Heart left ventricle (tissue), 16 donors: ENCODE data around the gene PLCB4. TPM values are rescaled to one million over a fixed set of nuclear protein-coding genes. Genes with fewer than 3 reads are reported as not detected.

Experiments
- ATAC-seq, 4 donors: fragments of 200-7000 bp; cut with Tn5 transposase; one replicate each; pipeline ENCODE4 v1.9.1; 2020 to 2022; ENCODE audit warnings: moderate library complexity in 4 of 4, mild to moderate bottlenecking in 3 of 4, moderate number of reproducible peaks in 1 of 4
- DNase-seq, 5 donors: peaks; one replicate each; pipeline ENCODE4 v3.0.0-alpha.2; 2020
- H3K27ac ChIP-seq, 12 donors: fragments of 200-600 bp; sonication (generic) in 4 of 12; one replicate each; pipeline versions ENCODE4 v1.5.0 to v1.8.0; 2016 to 2022; ENCODE audit warnings: mild to moderate bottlenecking in 2 of 12
- H3K27me3 ChIP-seq, 9 donors: fragments of 200-600 bp; sonication (generic) in 2 of 9; one replicate each; pipeline versions ENCODE4 v1.5.1 to v1.8.0; 2016 to 2022; ENCODE audit warnings: mild to moderate bottlenecking in 3 of 9
- H3K36me3 ChIP-seq, 9 donors: fragments of 200-600 bp; sonication (generic) in 2 of 9; one replicate each; pipeline versions ENCODE4 v1.5.0 to v1.8.0; 2018 to 2022; ENCODE audit warnings: mild to moderate bottlenecking in 2 of 9
- H3K4me1 ChIP-seq, 12 donors: fragments of 200-600 bp; sonication (generic) in 4 of 12; one replicate each; pipeline versions ENCODE4 v1.5.0 to v1.8.0; 2016 to 2022; ENCODE audit warnings: mild to moderate bottlenecking in 3 of 12
- H3K4me3 ChIP-seq, 12 donors: fragments of 200-600 bp; sonication (generic) in 4 of 12; one replicate each; pipeline versions ENCODE4 v1.5.0 to v1.8.0; 2017 to 2022; ENCODE audit warnings: mild to moderate bottlenecking in 9 of 12, moderate library complexity in 4 of 12
- H3K9me3 ChIP-seq, 12 donors: fragments of 200-600 bp; sonication (generic) in 4 of 12; one replicate each; pipeline versions ENCODE4 v1.5.0 to v1.8.0; 2016 to 2022; ENCODE audit warnings: mild to moderate bottlenecking in 1 of 12
- POLR2A ChIP-seq, 2 donors: fragments of 450-650 bp; IDR thresholded peaks; one replicate each; pipeline ENCODE4 v1.6.1; 2017; ENCODE audit warnings: antibody characterized with exemption in 2 of 2, mild to moderate bottlenecking in 2 of 2, moderate library complexity in 2 of 2
- WGBS, 4 donors: extraction: QIAGEN DNeasy Blood & Tissue Kit in 2 of 4; methylation state at CpG; one replicate each; pipeline versions ENCODE4 v1.1.5 to v1.1.7; 2013 to 2018; 5-methylcytosine and 5-hydroxymethylcytosine counted together
- intact Hi-C, 10 donors: fragments of 100-400 bp; cut with DNase I; formaldehyde crosslinking; loops; one replicate each; pipeline versions ENCODE4 v1.11.1 to v1.14.2; 2022
- polyA plus RNA-seq, 2 donors: library from polyadenylated mRNA; stranded (reverse); fragments of 200-250 nt; gene quantifications; one replicate each; pipeline ENCODE4 v1.2.3, GENCODE V29; 2013
- total RNA-seq, 9 donors: library from RNA; depleted of rRNA in 2 of 9; stranded (reverse); fragments of >200 nt in 2 of 9; fragmentation: NEBNext Ultra II Directional in 3 of 9; extraction: Animal tissue kit (Norgen Biotek cat#: 25700) in 3 of 9; gene quantifications; one replicate each; pipeline versions ENCODE4 v1.1.0 to v1.2.4, GENCODE V29; 2016 to 2023
- TF ChIP-seq, protein P1 (sequence below), 12 donors: fragments of 200-600 bp; sonication (generic) in 4 of 12; IDR thresholded peaks; one replicate each; pipeline versions ENCODE4 v1.5.0 to v1.8.0; 2018 to 2022; ENCODE audit warnings: antibody characterized with exemption in 12 of 12, mild to moderate bottlenecking in 5 of 12
- donor health status: ischemic (EF 13 %, LVEDD 7.1; RV severe dilation, severe dysfunction).
- donor health status: healthy with polysubstance abuse.
- donor health status: DM: no; HTN: yes; CAD: no.
- donor health status: DM: no; HTN: no; CAD: no.
- donor health status: ischemic (EF 25% LVEDD 6.9; RV normal size, moderate dysfunction).
- donor health status: ischemic (EF 25% LVEDD 5.7; RV mildly dilated, moderate dysfunction).
- donor health status: healthy.
- donor health status: DM: yes; HTN: yes; CAD: no.
- donor health status: ischemic (EF 35%, LVEDD 5.7; RV mildly dilated, moderate dysfunction).
- donor health status: nonischemic (EF 11% LVEDD 7.7; RV severe dilation, severe dysfunction).
- donor health status: DM: yes; HTN: yes; CAD: no.
- donor health status: PGD.
- donor health status: ischemic (EF 29% LVEDD 5.4; RV normal size, mild dysfunction).
- donor health status: nonischemic (EF 23%, LVEDD 6.1; RV moderate dilation, normal function).

The PLCB4 gene
- total and polyA plus RNA-seq, 11 donors, result 8.4 to 31.8 (median 18.5) TPM

DNA sequence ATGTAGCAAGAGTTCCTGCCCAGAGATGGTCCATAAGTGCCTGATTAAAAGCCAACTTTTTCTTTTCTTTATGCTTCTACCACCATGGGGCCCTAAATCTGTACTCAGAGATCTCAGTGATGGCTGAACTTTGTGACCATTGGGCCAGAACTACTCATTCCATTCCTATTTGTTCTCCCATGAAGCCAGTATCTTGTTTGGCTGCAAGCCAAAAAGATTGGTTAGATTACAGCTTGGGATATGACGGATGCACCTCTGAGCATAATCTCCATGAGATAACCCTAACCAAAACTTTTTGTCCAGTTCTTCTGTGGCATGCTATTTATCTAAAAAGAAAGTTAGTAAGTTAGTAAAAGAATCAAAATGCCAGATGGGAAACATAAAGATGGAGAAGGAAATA is 72.2 kb downstream of the PLCB4 start:
- intact Hi-C loops, result loop anchor here in 1 of 10 donors (10.0 kb wide), 1 partner anchor 66 kb away; no protein-coding TSS in a partner anchor
- Histone ChIP-seq H3K27ac (no peak overlapping the region), H3K4me3 (no peak overlapping the region), H3K9me3 (peaks cover 0 to 14% (median 8%) of the 10 kb centered on the region in 12 donors), H3K27me3 (no peaks in the 10 kb centered on the region), H3K4me1 (peaks cover 0 to 53% (median 25%) of the 10 kb centered on the region in 12 donors), H3K36me3 (peaks cover 0 to 7% (median 0%) of the 10 kb centered on the region in 9 donors)
- WGBS, 4 donors, result 65 to 80% (median 76%) methylated on average over 1 of the region's 1 CpG
- no peak for DNase-seq
- TF ChIP-seq POLR2A (IDR thresholded peaks at IDR 0.05), result no peak
- TF ChIP-seq, protein P1, sequence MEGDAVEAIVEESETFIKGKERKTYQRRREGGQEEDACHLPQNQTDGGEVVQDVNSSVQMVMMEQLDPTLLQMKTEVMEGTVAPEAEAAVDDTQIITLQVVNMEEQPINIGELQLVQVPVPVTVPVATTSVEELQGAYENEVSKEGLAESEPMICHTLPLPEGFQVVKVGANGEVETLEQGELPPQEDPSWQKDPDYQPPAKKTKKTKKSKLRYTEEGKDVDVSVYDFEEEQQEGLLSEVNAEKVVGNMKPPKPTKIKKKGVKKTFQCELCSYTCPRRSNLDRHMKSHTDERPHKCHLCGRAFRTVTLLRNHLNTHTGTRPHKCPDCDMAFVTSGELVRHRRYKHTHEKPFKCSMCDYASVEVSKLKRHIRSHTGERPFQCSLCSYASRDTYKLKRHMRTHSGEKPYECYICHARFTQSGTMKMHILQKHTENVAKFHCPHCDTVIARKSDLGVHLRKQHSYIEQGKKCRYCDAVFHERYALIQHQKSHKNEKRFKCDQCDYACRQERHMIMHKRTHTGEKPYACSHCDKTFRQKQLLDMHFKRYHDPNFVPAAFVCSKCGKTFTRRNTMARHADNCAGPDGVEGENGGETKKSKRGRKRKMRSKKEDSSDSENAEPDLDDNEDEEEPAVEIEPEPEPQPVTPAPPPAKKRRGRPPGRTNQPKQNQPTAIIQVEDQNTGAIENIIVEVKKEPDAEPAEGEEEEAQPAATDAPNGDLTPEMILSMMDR (IDR thresholded peaks at IDR 0.05), result no peak
- no peak for ATAC-seq

DNA sequence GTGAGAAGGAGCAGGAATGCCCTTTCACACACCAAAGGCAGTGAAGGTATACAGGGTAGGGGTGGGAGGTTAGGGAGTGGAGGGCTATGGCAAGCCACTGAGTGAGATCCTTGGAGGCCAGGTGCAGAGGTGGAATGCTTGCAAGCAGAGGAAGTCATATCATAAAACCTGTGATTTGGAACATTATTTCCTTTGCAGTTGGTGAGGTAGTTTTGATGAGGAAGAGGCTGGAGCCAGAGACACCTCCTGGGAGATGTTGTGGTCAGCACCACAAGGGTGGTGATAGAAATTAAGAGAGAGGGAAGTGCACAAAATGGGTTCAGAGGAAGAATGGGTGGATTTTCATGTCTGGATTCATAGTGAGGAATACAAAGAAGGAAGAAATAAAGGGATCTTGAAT is 73.0 kb downstream of the PLCB4 start:
- H3K36me3 ChIP-seq, result peaks cover 0 to 7% (median 0%) of the 10 kb centered on the region in 9 donors
- peaks cover 0 to 14% (median 8%) of the 10 kb centered on the region in 12 donors for H3K9me3 ChIP-seq
- peaks cover 0 to 45% (median 18%) of the 10 kb centered on the region in 12 donors for H3K4me1 ChIP-seq
- DNase-seq (no peak), ATAC-seq (no peak)
- no peak for TF ChIP-seq POLR2A (IDR thresholded peaks at IDR 0.05)
- intact Hi-C loops, result loop anchor here in 1 of 10 donors (10.0 kb wide), 1 partner anchor 67 kb away; no protein-coding TSS in a partner anchor
- no peaks in the 10 kb centered on the region for H3K27me3 ChIP-seq
- no peak overlapping the region for H3K4me3 ChIP-seq
- H3K27ac ChIP-seq, result no peak overlapping the region

DNA sequence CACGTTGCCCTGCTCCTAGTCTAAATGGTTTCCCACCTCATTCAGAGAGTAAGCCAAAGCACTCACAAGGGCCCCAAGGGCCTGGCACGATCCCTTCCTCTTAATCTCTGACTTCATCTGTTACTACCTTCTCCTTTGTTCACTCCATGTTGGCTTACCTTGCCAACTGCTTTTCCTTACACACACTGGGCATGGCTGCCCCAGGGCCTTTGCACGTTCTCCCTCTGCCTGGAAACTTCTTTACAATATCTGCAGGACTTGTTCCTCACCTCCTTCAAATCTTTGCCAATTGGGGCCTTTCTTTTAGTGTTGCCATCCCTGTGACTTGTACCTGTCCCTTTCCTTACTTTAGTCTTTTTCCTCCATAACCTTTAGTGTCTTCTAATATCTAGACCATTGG is 73.9 kb downstream of the PLCB4 start:
- intact Hi-C loops, result loop anchor here in 1 of 10 donors (10.0 kb wide), 1 partner anchor 68 kb away; no protein-coding TSS in a partner anchor
- Histone ChIP-seq H3K9me3 (peaks cover 0 to 14% (median 8%) of the 10 kb centered on the region in 12 donors), H3K27ac (no peak overlapping the region), H3K36me3 (peaks cover 0 to 7% (median 0%) of the 10 kb centered on the region in 9 donors), H3K4me3 (no peak overlapping the region), H3K27me3 (no peaks in the 10 kb centered on the region), H3K4me1 (peaks cover 0 to 49% (median 23%) of the 10 kb centered on the region in 12 donors)
- TF ChIP-seq POLR2A (IDR thresholded peaks at IDR 0.05), result no peak
- DNase-seq, result no peak
- 94 to 97% (median 95%) methylated on average over 3 of the region's 3 CpGs for WGBS, 4 donors
- ATAC-seq, result no peak

DNA sequence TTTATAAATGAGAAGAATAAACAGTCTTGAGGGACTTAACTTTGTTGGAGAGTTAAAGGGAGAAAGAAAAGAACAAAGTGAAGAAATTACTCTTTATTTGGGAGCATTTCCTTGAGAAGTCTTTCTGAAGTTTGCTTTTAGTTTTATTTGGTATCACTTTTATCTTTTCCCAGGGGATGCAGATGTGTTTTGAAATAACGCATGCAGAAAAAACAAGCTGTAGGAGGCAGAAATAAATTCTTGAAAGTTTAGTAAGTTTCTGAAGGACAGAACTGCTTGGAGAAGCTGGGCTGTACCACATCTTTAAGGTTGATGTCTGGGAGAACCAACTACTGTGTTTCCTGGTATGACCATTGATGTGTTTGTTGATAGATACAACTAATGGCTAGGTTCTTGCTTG is 75.0 kb downstream of the PLCB4 start:
- 40 to 63% (median 45%) methylated on average over 1 of the region's 1 CpG for WGBS, 4 donors
- Histone ChIP-seq H3K27ac (peak overlapping the region in 5 of 12 donors; percentile 13 to 44 (median 15)), H3K4me3 (no peak overlapping the region), H3K4me1 (peaks cover 0 to 60% (median 31%) of the 10 kb centered on the region in 12 donors), H3K27me3 (no peaks in the 10 kb centered on the region), H3K9me3 (peaks cover 0 to 8% (median 6%) of the 10 kb centered on the region in 12 donors), H3K36me3 (peaks cover 0 to 7% (median 0%) of the 10 kb centered on the region in 9 donors)
- ATAC-seq, result no peak
- no peak for DNase-seq
- TF ChIP-seq POLR2A (IDR thresholded peaks at IDR 0.05), result no peak
- TF ChIP-seq, protein P1 (IDR thresholded peaks at IDR 0.05), result no peak
- intact Hi-C loops, result loop anchor here in 1 of 10 donors (10.0 kb wide), 1 partner anchor 69 kb away; no protein-coding TSS in a partner anchor

DNA sequence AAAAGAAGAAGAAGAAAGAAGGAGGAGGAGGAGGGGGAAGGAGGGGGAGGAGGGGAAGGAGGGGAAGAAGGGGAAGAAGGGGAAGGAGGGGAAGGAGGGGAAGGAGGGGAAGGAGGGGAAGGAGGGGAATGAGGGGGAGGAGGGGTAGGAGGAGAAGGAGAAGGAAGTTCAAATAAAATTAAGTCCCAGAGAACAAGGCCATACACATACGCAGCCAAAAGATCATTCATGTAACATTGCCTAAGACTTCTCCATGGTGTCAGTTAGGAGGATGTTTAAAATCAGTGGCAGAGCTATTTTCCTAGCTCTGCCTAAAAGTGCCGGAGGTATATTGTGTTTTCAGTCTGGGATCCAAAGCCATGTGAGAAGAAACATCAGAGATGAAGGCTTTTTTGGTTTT is 75.8 kb downstream of the PLCB4 start:
- intact Hi-C loops, result loop anchor here in 1 of 10 donors (10.0 kb wide), 1 partner anchor 70 kb away; no protein-coding TSS in a partner anchor
- Histone ChIP-seq H3K4me3 (no peak overlapping the region), H3K4me1 (peaks cover 0 to 64% (median 33%) of the 10 kb centered on the region in 12 donors), H3K9me3 (peaks cover 0 to under 1% (median 0%) of the 10 kb centered on the region in 12 donors), H3K36me3 (peaks cover 0 to under 1% (median 0%) of the 10 kb centered on the region in 9 donors), H3K27me3 (no peaks in the 10 kb centered on the region), H3K27ac (peak overlapping the region in 3 of 12 donors; percentile 15 to 40 (median 25))
- no peak for DNase-seq
- 26 to 52% (median 27%) methylated on average over 2 of the region's 2 CpGs for WGBS, 4 donors
- peak in 1 of 4 donors; percentile 14 for ATAC-seq
- TF ChIP-seq, protein P1 (IDR thresholded peaks at IDR 0.05), result no peak
- no peak for TF ChIP-seq POLR2A (IDR thresholded peaks at IDR 0.05)
